Brain microvascular endothelial cell (primary cell): ENCODE measurements around the gene P3H2.
A peak's percentile ranks its signal among the peaks of the same experiment; 100 is the strongest.

ENCODE experiments used
- DNase-seq: peaks from one replicate; pipeline ENCODE4 v3.0.0-alpha.2; 2020
- H3K27ac ChIP-seq: fragments of 250-450 bp; sonication (Bioruptor Pico); 2 replicates; pipeline ENCODE4 v1.5.1; 2020; ENCODE audit warnings: mild to moderate bottlenecking, moderate library complexity
- H3K27me3 ChIP-seq: fragments of 250-450 bp; sonication (Bioruptor Pico); replicated peaks from 2 replicates; pipeline ENCODE4 v1.5.1; 2020; ENCODE audit warnings: mild to moderate bottlenecking
- H3K36me3 ChIP-seq: fragments of 250-450 bp; sonication (Bioruptor Pico); replicated peaks from 2 replicates; pipeline ENCODE4 v1.5.1; 2020; ENCODE audit warnings: mild to moderate bottlenecking
- H3K4me3 ChIP-seq: 2 replicates; pipeline ENCODE4 v1.5.1; 2011; ENCODE audit warnings: low read depth, mild to moderate bottlenecking, control low read depth, low read length, moderate library complexity
- CTCF ChIP-seq: IDR thresholded peaks from 2 replicates; pipeline ENCODE4 v1.5.1; 2011; ENCODE audit warnings: low read depth, mild to moderate bottlenecking, moderate library complexity, low read length, control low read depth, inconsistent platforms; ENCODE audit errors: missing control alignments
- in situ Hi-C: cut with HindIII; loops from 2 replicates; pipeline ENCODE4 v1.10.0; 2017; ENCODE audit warnings: low sequenced_read_pairs, low pct_ligation_motif_present

The P3H2 gene

GRCh38 chr3:190142041-190142440 lies 21.3 kb upstream of the P3H2 start:
- Histone ChIP-seq H3K36me3 (no peaks in the 10 kb centered on the region), H3K27me3 (no peaks in the 10 kb centered on the region), H3K27ac (no peak overlapping the region), H3K4me3 (no peak overlapping the region)
- in situ Hi-C loops = no loop called here
- no peak for DNase-seq
- no peak for TF ChIP-seq CTCF

GRCh38 chr3:190139365-190139764 lies 18.7 kb upstream of the P3H2 start:
- in situ Hi-C loops = no loop called here
- Histone ChIP-seq H3K27me3 (no peaks in the 10 kb centered on the region), H3K4me3 (no peak overlapping the region), H3K36me3 (no peaks in the 10 kb centered on the region), H3K27ac (no peak overlapping the region)
- no peak for DNase-seq
- TF ChIP-seq CTCF = no peak

- H3K4me3 ChIP-seq = no peak overlapping the region
- no peaks in the 10 kb centered on the region for H3K27me3 ChIP-seq
- TF ChIP-seq CTCF = no peak
- in situ Hi-C loops = no loop called here
- no peaks in the 10 kb centered on the region for H3K36me3 ChIP-seq
- no peak for DNase-seq
- H3K27ac ChIP-seq = no peak overlapping the region
Measured at GRCh38 chr3:190132371-190132770, 11.7 kb upstream of the P3H2 start.

GRCh38 chr3:190131329-190131728 lies 10.6 kb upstream of the P3H2 start:
- in situ Hi-C loops = no loop called here
- Histone ChIP-seq H3K27me3 (no peaks in the 10 kb centered on the region), H3K36me3 (no peaks in the 10 kb centered on the region), H3K27ac (peak overlapping the region; percentile 46), H3K4me3 (no peak overlapping the region)
- TF ChIP-seq CTCF = no peak
- DNase-seq = peak; percentile 91

- H3K27ac ChIP-seq = peak overlapping the region; percentile 46
- peak; percentile 77 for DNase-seq
- H3K4me3 ChIP-seq = no peak overlapping the region
- TF ChIP-seq CTCF = no peak
- in situ Hi-C loops = no loop called here
- H3K27me3 ChIP-seq = no peaks in the 10 kb centered on the region
- no peaks in the 10 kb centered on the region for H3K36me3 ChIP-seq
Measured at GRCh38 chr3:190130696-190131095, 10.0 kb upstream of the P3H2 start.

GRCh38 chr3:190130037-190130436 lies 9.3 kb upstream of the P3H2 start:
- in situ Hi-C loops = no loop called here
- no peak overlapping the region for H3K27ac ChIP-seq
- no peak for DNase-seq
- no peaks in the 10 kb centered on the region for H3K36me3 ChIP-seq
- H3K27me3 ChIP-seq = no peaks in the 10 kb centered on the region
- no peak for TF ChIP-seq CTCF
- H3K4me3 ChIP-seq = no peak overlapping the region
